Measurements from ENCODE around the gene TRAF5.
"Not testable (repeated sequence)": the region's sequence is repeated elsewhere in the genome, so short reads cannot be mapped to it uniquely, and the experiment has no call there.

TRAF5 gene

DNA sequence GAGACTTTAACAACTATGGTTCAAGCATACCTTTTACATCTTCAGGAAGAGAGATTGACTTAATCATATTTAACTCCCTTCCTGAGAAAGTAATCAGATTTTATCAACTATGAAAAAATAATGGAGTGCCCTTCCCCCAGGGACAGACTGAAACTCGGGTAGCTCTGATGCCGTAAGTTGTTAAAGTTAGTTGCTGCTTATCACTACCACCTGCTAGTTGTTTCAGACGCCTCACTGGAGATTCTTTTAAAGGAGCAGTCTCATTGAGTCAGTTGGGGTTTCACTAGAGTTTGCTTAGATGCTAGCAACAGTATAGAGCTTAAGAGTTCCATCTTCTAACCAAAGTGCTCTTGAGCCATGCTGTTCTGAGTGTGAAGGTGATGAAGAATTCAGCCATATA, 17.0 kb upstream of the TRAF5 start:
- H3K27ac ChIP-seq (ENCODE audit: low read depth, low read length): no peak overlapping the region
- no peak overlapping the region for H3K4me3 ChIP-seq (ENCODE audit: low read depth, low read length)
- no peaks in the 10 kb centered on the region for H3K4me1 ChIP-seq (ENCODE audit: control insufficient read depth, insufficient read depth, low read length)
- H3K36me3 ChIP-seq (ENCODE audit: control insufficient read depth, insufficient read depth, low read length): peaks cover 42% of the 10 kb centered on the region
- H3K27me3 ChIP-seq (ENCODE audit: control insufficient read depth, insufficient read depth, low read length): no peaks in the 10 kb centered on the region
- no peaks in the 10 kb centered on the region for H3K9me3 ChIP-seq (ENCODE audit: control insufficient read depth, insufficient read depth, low read depth, low read length)
- H3K9ac ChIP-seq (ENCODE audit: low read length): no peak overlapping the region

DNA sequence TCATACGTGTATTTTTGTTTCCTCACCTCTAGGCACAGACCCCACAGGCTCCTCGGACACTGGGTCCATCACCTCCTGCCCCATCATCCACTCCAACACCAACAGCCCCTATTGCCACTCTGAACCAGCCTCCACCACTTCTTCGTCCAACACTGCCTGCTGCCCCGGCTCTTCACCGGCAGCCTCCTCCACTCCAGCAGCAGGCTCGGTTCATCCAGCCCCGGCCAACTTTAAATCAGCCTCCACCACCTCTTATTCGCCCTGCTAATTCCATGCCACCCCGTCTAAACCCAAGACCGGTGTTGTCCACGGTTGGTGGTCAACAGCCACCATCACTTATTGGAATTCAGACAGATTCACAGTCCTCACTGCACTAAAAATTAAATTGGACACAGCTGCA, 13.2 kb upstream of the TRAF5 start:
- H3K27ac ChIP-seq (ENCODE audit: low read depth, low read length): no peak overlapping the region
- peaks cover 47% of the 10 kb centered on the region for H3K36me3 ChIP-seq (ENCODE audit: control insufficient read depth, insufficient read depth, low read length)
- H3K4me1 ChIP-seq (ENCODE audit: control insufficient read depth, insufficient read depth, low read length): no peaks in the 10 kb centered on the region
- no peak overlapping the region for H3K9ac ChIP-seq (ENCODE audit: low read length)
- no peaks in the 10 kb centered on the region for H3K9me3 ChIP-seq (ENCODE audit: control insufficient read depth, insufficient read depth, low read depth, low read length)
- H3K4me3 ChIP-seq (ENCODE audit: low read depth, low read length): no peak overlapping the region
- H3K27me3 ChIP-seq (ENCODE audit: control insufficient read depth, insufficient read depth, low read length): no peaks in the 10 kb centered on the region

DNA sequence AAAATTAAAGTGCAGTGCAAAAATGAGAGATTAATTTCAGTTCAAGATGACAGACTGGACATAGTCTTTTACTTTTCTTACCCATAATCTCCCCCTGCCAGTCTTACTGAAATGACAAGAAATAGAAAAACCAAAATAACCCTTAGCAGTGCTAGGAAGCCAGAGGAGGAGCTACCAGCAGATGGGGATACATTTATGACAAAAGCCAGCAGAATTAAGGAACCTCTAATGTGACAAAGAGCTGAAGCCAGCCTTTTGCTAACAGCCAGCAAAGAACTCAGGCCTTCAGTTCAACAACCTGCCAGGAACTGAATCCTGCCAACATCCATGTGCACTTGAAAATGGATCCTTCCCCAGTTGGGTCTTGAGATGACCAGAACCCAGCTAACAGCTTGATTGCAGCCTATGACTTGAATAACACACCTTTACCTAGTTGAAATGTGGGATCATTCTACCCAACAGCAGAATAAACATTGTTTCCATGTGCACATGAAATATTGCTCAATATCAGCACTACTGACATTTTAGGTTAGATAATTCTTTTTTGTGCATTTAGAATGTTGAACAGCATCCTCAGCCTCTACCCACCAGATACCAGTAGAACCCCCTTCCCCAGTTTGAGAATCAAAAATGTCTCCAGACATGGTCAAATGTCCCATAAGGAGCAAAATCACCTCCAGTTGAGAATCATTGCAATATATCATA, 7.9 kb upstream of the TRAF5 start:
- H3K27ac ChIP-seq (ENCODE audit: low read depth, low read length): no peak overlapping the region
- no peak overlapping the region for H3K4me3 ChIP-seq (ENCODE audit: low read depth, low read length)
- no peaks in the 10 kb centered on the region for H3K4me1 ChIP-seq (ENCODE audit: control insufficient read depth, insufficient read depth, low read length)
- peaks cover 21% of the 10 kb centered on the region for H3K36me3 ChIP-seq (ENCODE audit: control insufficient read depth, insufficient read depth, low read length)
- no peaks in the 10 kb centered on the region for H3K9me3 ChIP-seq (ENCODE audit: control insufficient read depth, insufficient read depth, low read depth, low read length)
- no peaks in the 10 kb centered on the region for H3K27me3 ChIP-seq (ENCODE audit: control insufficient read depth, insufficient read depth, low read length)
- H3K9ac ChIP-seq (ENCODE audit: low read length): no peak overlapping the region

DNA sequence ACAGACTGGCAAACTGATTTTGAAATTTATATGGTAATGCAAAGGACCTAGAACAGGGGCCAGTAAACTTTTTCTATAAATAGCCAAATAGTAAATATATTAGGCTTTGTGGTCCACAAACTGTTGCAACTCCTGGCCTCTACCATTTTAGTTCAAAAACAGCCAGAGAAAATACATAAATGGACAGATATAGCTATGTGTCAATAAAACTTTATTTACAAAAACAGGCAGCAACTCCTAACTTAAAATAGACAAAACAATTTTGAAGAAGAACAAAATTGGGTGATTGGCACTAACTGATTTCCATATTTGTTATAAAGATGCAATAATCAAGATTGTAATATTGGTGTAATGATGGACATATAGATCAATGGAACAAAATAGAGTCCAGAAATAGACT, 6.7 kb upstream of the TRAF5 start:
- Histone ChIP-seq H3K36me3 (ENCODE audit: control insufficient read depth, insufficient read depth, low read length) (peaks cover 9% of the 10 kb centered on the region), H3K9me3 (ENCODE audit: control insufficient read depth, insufficient read depth, low read depth, low read length) (no peaks in the 10 kb centered on the region), H3K27me3 (ENCODE audit: control insufficient read depth, insufficient read depth, low read length) (no peaks in the 10 kb centered on the region), H3K9ac (ENCODE audit: low read length) (no peak overlapping the region), H3K4me1 (ENCODE audit: control insufficient read depth, insufficient read depth, low read length) (no peaks in the 10 kb centered on the region), H3K27ac (ENCODE audit: low read depth, low read length) (no peak overlapping the region), H3K4me3 (ENCODE audit: low read depth, low read length) (no peak overlapping the region)

DNA sequence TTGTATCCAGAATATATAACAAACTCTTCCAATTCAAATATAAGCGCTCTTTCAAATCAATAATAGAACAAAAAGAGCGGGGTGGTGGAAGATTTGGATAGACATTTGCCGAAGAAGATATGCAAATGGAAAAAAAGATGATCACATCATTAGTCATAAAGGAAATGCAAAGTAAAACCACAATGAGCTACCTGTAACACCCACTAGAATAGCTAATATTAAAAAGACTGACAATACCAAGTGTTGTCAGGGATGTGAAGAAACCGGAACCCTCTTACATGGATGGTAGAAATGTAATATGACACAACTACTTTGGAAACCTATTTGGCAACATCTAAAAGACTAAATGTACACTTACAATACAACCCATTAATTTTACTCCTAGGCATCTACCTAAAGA, 5.7 kb upstream of the TRAF5 start:
- Histone ChIP-seq H3K4me3 (ENCODE audit: low read depth, low read length) (no peak overlapping the region), H3K27me3 (ENCODE audit: control insufficient read depth, insufficient read depth, low read length) (no peaks in the 10 kb centered on the region; the same call in 1 of the 2 replicates), H3K4me1 (ENCODE audit: control insufficient read depth, insufficient read depth, low read length) (no peaks in the 10 kb centered on the region), H3K36me3 (ENCODE audit: control insufficient read depth, insufficient read depth, low read length) (no peaks in the 10 kb centered on the region; the same call in 1 of the 2 replicates), H3K9me3 (ENCODE audit: control insufficient read depth, insufficient read depth, low read depth, low read length) (no peaks in the 10 kb centered on the region), H3K27ac (ENCODE audit: low read depth, low read length) (no peak overlapping the region), H3K9ac (ENCODE audit: low read length) (no peak overlapping the region)

DNA sequence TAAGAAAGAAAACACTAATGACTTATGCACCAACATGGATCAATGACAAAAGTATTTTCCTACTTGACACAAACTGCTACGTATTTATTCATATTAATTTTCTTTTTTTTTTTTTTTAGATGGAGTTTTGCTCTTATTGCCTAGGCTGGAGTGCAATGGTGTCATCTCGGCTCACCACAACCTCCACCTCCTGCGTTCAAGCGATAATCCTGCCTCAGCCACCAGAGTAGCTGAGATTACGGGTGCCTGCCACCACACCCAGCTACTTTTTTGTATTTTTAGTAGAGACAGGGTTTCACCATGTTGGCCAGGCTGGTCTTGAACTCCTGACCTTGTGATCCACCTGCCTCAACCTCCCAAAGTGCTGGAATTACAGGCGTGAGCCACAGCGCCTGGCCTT, 5.0 kb upstream of the TRAF5 start:
- H3K9me3 ChIP-seq (ENCODE audit: control insufficient read depth, insufficient read depth, low read depth, low read length); H3K4me1 ChIP-seq (ENCODE audit: control insufficient read depth, insufficient read depth, low read length): not testable (repeated sequence)

DNA sequence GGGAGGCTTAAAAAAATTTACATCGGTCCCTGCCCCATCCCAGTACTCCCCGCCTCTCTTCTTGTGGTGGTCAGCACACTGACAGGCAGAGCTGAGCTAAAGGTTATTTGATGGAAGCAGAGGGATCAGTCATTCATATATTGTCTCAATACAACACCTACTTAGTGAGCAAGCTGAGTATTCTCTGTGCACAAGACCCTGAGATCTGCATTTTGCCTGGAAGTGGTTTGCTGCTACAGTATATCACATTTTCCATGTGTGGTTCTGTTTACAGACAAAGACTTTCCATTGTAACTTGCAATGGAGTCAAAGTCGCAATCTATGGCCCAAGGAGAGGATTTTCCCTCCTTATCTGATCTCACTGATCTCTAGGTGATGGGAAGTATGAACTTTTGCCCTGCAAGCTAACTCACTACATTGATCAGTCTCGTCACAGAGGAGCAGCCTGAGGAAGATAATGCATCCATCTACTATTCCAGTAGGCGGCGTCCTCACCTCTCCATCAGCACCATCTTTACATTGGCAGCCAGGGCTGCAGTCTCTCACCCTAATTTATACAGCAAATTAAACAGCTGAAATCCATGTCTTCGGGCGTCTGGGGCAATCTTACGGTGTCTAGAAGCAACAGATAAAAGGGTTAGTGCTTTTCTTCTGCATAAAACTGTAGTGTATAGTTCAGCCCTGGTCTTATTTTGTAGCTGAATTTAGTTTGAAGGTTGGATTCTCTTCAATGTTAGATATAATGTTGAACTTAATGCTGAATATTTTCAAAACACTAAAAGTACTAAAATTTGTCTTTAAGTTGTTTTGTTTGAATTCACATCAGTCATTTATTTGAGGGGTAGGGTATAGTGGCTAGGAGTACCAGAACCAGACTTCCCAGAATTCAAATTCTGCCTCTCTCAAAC, 3.2 kb upstream of the TRAF5 start:
- peaks cover 15% of the 10 kb centered on the region for H3K4me1 ChIP-seq (ENCODE audit: control insufficient read depth, insufficient read depth, low read length)
- no peak overlapping the region for H3K9ac ChIP-seq (ENCODE audit: low read length)
- H3K4me3 ChIP-seq (ENCODE audit: low read depth, low read length): no peak overlapping the region
- no peak overlapping the region for H3K27ac ChIP-seq (ENCODE audit: low read depth, low read length)
- no peaks in the 10 kb centered on the region for H3K36me3 ChIP-seq (ENCODE audit: control insufficient read depth, insufficient read depth, low read length)
- peaks cover 4% of the 10 kb centered on the region; the same call in 1 of the 2 replicates for H3K27me3 ChIP-seq (ENCODE audit: control insufficient read depth, insufficient read depth, low read length)
- no peaks in the 10 kb centered on the region for H3K9me3 ChIP-seq (ENCODE audit: control insufficient read depth, insufficient read depth, low read depth, low read length)

More for the DNA sequence above, 5.0 kb upstream of the TRAF5 start:
- H3K9ac ChIP-seq (ENCODE audit: low read length); H3K4me3 ChIP-seq (ENCODE audit: low read depth, low read length); H3K27me3 ChIP-seq (ENCODE audit: control insufficient read depth, insufficient read depth, low read length); H3K27ac ChIP-seq (ENCODE audit: low read depth, low read length); H3K36me3 ChIP-seq (ENCODE audit: control insufficient read depth, insufficient read depth, low read length): not testable (repeated sequence)

DNA sequence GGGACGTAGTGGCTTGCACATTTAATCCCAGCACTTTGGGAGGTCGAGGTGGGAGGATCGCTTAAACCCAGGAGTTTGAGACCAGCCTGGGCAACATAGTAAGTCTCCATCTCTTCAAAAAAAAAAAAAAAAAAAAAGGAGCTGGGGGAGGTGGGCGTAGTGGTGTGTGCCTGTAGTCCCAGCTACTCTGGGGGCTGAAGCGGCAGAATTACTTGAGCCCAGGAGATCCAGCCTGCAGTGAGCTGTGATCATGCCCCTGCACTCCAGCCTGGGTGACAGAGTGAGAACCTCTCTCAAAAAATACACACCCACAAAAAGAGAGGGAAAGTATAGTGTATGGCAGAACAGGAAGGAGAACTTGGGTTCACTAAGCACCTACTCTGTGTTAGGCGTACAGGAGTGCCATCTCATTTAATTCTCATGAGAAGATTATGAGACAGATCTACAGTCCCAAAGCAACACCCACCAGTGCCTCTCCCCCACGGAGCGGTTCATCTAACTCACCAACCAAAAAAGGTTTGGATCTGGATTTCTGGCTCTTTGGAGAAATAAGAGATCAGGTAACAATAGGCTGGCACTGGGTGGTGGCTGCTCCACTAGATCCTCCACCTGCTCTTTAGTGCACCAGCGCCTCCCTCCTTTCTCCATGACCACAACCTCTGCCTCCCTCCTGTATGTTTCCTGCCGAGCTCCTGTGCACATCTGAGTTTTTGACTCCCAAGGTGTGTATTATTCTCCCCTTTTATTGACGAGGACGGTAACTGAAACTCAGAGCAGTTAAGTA, 1.4 kb upstream of the TRAF5 start:
- peaks cover 32% of the 10 kb centered on the region for H3K4me1 ChIP-seq (ENCODE audit: control insufficient read depth, insufficient read depth, low read length)
- no peak overlapping the region for H3K27ac ChIP-seq (ENCODE audit: low read depth, low read length)
- H3K27me3 ChIP-seq (ENCODE audit: control insufficient read depth, insufficient read depth, low read length): peaks cover 4% of the 10 kb centered on the region; the same call in 1 of the 2 replicates
- H3K36me3 ChIP-seq (ENCODE audit: control insufficient read depth, insufficient read depth, low read length): no peaks in the 10 kb centered on the region
- H3K4me3 ChIP-seq (ENCODE audit: low read depth, low read length): no peak overlapping the region
- no peak overlapping the region for H3K9ac ChIP-seq (ENCODE audit: low read length)
- no peaks in the 10 kb centered on the region for H3K9me3 ChIP-seq (ENCODE audit: control insufficient read depth, insufficient read depth, low read depth, low read length)

DNA sequence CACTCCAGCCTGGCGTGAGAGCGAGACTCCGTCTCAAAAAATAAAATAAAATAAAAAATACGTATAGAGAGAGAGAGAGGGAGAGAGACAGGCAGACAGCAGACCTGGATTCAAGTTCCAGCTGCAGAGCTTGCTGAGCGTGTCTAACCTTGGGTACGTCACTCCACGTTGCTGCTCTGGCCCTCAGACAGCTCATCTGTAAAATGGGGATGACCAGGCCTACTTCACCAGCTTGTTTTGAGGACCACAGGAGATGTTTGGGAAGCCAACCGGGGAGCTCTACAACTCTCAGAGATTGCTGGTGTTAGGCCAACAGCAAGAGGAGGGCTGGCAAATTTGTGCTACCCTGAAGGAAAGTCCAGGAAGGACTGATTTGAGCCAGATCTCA, 499 bp upstream of the TRAF5 start:
- no peaks in the 10 kb centered on the region for H3K36me3 ChIP-seq (ENCODE audit: control insufficient read depth, insufficient read depth, low read length)
- no peaks in the 10 kb centered on the region for H3K9me3 ChIP-seq (ENCODE audit: control insufficient read depth, insufficient read depth, low read depth, low read length)
- H3K27me3 ChIP-seq (ENCODE audit: control insufficient read depth, insufficient read depth, low read length): peaks cover 4% of the 10 kb centered on the region; the same call in 1 of the 2 replicates
- peaks cover 41% of the 10 kb centered on the region for H3K4me1 ChIP-seq (ENCODE audit: control insufficient read depth, insufficient read depth, low read length)
- peak overlapping the region; percentile 68 for H3K9ac ChIP-seq (ENCODE audit: low read length)
- H3K4me3 ChIP-seq (ENCODE audit: low read depth, low read length): peak overlapping the region; percentile 82
- H3K27ac ChIP-seq (ENCODE audit: low read depth, low read length): no peak overlapping the region

DNA sequence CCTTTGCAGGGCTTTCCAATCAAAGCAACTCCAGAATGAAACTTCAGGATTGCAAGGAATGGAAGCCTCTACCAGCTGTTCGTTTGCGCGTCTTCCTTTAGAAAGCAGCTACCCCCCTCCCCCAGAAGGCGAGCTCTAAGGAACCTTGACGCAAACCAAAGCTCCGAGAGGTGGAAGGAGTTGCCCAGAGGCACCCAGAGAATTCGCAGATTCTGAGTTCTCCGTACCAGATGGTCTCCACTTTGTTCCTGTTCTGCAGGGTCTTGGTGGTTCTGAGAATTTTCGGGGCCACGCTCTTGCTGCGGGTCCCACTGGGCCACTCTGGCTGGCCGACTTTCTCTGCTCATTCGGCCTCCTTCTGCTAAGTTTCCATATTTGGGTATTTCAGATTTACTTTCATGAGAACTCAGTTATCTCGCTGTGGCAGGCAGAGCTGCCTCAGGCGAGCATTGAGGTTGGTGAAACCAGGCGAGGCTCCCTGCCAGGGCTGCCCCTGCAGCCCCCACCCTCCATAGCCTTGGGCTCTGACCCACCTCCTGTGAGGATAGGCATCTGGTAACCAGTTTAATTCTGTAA, 801 bp downstream of the TRAF5 start:
- peaks cover 51% of the 10 kb centered on the region for H3K4me1 ChIP-seq (ENCODE audit: control insufficient read depth, insufficient read depth, low read length)
- H3K4me3 ChIP-seq (ENCODE audit: low read depth, low read length): peak overlapping the region; percentile 82
- H3K9ac ChIP-seq (ENCODE audit: low read length): peak overlapping the region; percentile 79
- H3K36me3 ChIP-seq (ENCODE audit: control insufficient read depth, insufficient read depth, low read length): no peaks in the 10 kb centered on the region
- H3K27ac ChIP-seq (ENCODE audit: low read depth, low read length): no peak overlapping the region; the same call in 1 of the 2 replicates
- H3K9me3 ChIP-seq (ENCODE audit: control insufficient read depth, insufficient read depth, low read depth, low read length): no peaks in the 10 kb centered on the region
- peaks cover 4% of the 10 kb centered on the region; the same call in 1 of the 2 replicates for H3K27me3 ChIP-seq (ENCODE audit: control insufficient read depth, insufficient read depth, low read length)

Data from HUES6 (cell line).